ENCODE data around the gene DIPK1C.

DIPK1C gene

DNA sequence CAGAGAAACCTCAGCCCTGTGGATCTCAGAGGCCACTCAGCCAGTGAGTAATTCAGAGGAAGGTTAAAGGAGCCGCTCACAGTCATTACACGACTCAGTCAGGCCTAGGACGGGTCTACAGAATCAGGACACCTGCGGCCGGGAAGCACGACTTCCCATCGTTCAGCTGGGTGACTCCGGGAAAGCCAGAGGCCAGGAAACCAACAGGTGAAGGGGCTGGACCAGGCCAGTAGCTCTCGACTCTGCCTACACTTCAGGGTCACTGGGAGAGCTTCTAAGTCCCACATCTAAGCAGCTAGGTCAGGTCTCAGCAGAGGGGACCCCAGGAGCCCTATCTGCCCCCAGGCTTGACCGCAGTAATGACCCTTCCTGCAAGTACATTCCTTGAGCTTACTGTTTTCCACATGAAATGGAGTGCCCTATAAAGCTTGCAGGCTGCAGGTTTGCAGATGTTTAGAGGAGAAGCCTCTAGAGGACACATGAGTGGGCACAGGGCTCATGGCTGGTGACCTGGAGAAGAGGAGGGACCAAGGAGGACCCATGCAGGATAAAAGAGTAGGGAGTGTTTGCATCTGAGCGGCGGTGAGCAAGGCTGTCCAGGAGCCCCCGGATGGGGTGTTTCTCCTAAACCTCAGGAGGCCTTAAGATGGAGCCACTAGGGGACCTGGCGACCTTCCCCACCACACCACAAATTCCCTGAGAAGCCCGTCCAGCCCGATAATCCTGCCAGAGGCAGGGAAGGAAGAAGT lies 9.5 kb downstream of the DIPK1C start:
- no peak for FAIRE-seq

DNA sequence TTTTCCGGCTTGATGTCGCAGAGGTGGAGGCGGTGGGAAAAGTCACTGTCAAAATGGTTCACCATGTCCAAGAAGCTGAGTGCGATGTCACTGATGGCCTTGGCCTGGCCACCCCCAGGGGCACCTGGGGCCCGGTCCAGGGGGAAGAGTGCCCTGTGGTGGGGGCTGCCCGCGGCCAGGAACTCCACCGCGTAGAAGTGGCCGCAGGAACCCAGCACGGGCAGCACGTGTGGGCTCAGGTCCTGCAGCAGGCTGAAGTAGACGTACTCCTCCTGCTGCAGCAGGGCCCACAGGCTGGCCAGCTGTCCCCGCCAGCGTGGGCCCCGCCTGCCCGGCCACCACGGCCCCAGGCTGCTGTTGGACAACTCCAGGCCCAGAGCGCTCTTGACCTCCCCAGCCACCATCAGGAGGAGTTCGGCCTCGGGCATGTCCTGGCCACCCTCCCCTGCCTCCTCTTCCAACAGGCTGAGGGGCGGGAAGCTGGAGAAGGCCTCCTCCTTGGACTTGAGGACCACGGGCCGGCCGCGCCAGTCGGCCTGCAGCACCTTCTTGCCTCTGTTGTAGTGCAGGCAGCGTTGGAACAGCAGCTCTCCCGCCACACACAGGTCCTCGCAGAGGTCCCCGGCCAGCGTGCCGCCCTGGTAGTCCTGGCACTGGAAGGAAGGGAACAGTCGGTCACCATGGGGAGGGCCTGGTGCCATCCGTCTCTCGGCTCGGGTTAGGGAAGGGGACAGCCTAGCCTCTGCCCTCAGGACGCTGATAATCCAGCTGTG lies 10.3 kb downstream of the DIPK1C start:
- FAIRE-seq: no peak

DNA sequence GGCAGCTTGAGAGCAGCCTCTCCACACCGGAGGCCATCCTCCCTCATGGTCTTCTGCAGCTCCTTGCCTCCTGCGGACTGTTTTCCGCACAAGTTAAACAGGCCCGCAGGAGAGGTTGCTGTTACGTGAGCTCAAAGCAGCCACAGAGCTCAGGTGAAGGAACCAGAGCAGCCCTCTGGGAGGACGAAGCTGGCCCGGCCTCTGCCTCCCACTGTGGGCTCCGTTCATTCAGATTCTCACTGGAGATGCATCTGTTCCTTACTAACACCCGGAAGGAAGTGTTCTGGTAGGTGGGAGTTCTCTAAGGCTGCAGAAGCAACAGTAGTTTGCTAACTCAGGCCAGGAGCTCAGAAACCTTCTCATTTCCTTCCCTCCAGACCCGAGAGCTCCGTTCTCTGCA lies 10.9 kb downstream of the DIPK1C start:
- FAIRE-seq: no peak

DNA sequence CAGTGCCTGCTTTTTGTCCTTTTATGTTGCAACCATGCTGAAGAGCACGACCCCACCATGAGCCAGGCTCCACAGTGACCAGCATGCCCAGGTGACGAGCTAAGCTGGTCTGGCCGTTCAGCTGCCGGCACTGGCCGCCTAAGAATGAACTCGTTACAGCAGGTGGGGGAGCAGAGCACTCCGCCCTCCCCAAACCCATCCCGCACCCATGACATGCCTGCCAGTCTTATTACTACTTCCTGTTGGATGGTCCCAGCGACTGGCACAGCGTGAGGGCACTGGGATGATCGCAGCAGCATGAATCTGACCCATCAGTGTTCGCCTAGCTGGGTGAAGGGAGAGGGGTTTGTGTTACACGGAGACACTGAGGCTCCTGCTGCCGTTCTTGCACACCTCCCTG lies 11.5 kb downstream of the DIPK1C start:
- FAIRE-seq: no peak

DNA sequence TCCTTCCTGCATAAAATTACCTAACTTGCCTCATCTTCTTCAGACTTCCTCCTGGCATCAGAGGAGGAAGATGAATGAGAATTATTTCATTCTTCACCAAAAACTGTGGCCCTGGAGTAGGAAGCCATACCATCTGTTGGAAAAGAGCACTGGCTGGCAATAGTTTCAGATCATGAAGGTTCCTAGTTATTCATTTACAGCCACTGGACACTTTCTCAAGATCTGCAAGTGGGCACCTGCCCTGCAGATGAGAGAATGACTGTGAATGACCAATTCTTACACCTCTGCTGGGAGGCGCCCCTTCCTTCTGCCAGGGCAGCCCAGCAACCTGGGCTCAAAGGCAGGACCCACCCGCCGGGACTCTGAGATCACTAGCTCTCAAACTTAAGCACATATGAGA lies 13.0 kb downstream of the DIPK1C start:
- no peak for FAIRE-seq

DNA sequence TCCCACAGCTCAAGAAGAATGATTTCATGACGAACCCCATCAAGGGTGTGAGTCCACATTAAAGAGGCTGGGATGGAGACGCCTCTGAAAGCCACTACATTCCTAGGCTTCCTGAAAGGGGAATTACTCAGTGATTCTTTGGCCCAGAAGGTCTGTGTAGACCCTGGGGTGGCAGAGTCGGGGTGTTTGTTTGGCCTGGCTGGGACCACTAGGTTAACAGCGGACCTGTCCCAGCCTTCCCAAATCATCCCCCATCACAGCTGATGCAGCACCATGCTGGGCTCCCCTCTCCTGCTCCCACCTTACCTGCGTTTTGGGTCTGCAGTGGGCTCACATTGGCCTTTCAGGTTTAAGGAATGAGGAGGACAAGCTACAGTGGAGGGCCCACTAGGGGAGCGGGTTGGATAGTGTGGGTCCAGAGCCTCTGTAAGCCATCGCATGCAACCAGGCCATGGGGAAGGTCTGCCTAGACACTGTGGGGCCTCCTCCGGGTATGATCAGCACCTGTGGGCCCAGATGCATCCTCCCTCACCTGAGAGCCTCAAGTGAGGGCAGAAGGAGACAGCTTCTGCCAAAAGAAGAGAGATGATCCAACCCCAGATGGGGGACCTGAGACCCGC lies 16.2 kb downstream of the DIPK1C start:
- FAIRE-seq: no peak

DNA sequence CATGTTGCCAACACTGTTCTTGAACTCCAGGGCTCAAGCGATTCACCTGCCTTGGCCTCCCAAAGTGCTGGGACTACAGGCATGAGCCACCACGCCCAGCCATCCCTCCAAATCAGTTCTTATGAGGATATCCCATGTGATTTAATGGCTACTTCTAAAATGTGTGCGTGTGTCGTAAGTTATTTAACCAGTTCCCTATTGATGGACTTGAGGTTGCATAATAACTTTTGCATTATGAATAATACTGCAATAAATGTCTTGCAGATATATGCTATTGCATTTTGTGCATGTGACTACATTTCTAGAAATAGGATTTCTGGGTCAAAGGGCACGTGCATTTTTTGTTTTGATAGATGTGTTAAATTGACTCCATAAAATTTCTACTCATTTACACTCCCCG lies 19.0 kb downstream of the DIPK1C start:
- no peak for FAIRE-seq

DNA sequence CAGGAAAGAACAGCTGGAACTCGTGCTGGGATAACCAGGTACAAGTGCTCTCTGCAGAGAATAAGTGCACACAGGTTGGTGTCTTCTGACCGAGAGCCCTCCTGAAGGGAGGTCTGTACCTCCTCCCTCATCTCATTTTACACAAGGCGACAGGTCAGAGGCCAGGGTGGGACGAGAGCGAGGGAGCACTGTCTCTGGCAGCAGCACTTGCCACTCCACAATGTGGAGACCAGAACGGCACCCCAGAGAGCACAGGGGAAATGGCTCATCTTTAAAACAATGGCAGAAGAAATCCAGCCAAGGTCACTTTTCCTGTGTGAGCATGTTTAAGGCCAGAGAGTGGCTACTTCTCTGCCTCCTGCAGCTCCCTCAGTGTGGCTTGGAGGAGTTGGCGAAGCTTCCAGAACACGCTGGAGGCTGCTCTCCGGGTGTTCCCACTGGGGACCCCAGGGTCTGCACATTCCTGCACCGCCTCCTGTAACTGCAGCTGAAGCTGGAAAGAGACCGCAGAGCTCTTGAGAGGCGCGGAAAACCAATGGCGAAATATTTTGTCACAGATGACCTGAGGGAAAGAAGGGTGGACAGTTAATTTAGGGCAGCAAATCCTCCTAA lies 20.8 kb downstream of the DIPK1C start:
- no peak for FAIRE-seq

DNA sequence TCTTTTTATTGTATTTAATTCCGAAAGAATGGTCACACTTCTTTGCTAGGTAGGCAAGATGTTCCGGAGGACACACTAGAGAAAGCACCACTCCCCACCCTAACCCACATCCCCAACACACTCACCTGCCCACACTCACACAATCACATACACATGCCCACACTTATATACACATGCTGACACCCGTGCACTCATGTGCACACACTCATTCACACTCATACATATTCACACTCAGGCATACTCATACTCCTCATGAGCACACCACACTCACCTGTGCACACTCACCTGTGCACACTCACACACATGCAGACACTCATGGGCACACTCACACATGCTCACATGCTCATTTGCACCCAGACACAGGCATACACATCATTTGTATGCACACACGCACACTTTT lies 21.4 kb downstream of the DIPK1C start:
- no peak for FAIRE-seq

DNA sequence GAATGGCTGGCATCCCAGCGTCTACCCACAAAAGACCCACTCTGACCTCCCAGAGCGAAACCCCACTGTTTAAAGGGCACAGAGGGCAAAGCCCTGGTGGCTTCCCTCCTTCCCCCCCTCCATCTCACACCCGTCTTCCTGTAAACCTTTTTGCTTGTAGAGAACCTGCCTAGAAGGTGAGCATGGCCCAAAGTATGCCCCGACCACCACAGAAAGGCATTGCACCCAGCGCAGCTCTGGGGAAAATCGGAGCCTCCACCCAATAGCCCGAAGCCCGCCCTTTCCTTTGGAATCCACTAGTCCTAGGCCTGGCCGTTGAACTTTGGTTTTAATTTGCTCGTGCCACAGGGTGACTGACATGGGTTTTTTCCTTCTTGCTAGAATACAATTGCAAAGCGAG lies 22.6 kb downstream of the DIPK1C start:
- FAIRE-seq: no peak

DNA sequence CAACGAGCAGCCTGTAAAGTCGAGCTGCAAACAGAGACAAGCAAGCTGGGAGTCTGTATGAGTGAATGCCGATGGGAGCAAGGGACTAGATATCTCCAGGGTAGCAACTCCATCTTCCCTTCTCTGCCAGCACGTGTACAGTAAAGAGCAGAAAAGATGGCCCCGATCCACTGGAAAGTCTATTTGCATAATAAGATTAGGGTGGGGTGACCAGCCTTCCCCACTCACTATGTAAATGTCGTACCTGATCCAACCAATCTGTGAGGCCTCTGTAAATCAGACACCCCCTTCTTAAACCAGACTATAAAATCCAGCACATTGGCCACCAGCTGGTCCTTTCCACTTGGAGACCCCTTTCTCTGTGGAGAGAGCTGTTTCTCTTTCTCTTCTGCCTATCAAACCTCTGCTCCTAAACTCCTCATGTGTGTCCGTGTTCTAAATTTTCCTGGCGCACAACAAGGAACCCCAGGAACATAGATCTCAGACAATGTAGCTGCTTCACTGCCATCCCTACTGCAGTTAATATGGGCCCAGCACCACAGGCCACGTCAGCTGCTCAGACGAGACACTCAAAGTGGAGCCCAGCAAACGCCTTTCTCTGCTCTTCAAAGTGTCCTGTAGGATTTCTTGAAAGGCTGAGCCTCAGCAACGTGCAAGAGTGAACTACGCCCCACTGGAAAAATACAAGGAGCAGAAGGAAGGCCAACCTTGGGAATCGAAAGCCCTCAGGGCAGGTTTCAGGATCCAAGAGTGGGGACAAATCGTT lies 26.1 kb downstream of the DIPK1C start:
- no peak for FAIRE-seq

DNA sequence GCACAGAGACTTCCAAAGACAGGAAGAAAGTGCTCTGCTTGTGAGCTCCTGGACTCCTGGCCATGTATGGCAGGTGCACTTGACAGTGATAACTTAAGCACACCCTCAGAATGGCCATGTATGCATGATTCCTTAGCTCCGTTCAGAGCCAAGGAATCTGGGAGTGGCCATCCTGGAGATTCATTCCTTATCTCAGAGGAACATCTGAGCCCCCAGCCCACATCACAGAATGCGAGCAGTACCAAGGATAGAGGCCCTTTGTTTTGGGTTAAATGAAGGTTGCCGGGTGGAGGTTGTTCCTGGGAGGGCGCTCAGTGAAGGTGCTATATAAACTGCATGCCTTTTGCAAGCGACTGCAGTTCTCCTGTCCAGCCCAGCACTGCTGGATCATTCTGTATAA lies 26.9 kb downstream of the DIPK1C start:
- FAIRE-seq: no peak

DNA sequence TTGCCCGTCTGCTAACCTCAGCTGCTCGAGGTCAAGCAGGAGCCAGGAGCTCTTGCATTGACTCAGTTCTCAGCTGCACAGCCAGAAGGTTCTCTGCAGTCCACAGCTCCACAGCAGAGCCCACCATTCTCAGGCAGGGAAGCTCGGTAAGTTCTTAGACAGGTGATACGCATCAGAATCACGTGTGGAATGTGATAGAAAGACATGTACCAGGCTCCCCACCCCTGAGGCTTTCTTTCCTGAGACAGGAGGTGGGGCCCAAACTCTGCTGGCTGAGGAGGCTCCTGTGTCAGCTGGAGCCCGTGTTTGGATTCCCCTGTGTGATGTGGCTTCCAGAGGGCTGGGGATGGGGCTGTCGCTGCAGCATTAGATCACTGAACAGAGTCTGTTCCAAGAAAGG lies 28.0 kb downstream of the DIPK1C start:
- no peak for FAIRE-seq

DNA sequence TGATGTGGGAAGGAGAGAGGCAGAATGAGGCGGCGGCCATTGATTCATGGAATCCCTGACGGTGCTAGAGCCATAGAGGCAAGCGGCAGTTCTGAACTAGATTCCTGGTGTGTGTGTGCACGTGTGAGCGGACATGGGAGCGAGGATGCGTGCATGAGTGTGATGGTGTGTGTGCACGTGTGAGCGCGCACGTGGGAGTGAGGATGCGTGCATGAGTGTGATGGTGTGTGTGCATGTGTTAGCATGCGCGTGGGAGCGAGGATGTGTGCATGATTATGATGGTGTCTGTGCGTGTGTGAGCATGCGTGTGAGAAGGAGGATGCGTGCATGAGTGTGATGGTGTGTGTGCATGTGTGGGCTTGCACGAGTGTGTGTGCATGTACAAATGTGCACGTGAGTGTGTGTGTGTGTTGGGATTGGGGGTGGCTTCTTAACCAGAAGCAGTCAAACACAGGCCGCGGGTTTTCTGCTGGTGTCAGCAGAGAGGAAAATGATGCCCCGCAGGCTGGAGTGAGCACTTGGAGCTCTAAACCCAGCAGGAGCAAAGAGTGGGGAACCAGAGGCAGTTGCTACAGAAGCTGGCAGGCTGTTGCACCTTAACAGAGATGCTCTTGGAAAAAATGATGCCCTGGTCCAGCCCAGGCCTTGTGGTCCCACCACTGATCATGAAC lies 29.5 kb downstream of the DIPK1C start:
- FAIRE-seq: no peak

DNA sequence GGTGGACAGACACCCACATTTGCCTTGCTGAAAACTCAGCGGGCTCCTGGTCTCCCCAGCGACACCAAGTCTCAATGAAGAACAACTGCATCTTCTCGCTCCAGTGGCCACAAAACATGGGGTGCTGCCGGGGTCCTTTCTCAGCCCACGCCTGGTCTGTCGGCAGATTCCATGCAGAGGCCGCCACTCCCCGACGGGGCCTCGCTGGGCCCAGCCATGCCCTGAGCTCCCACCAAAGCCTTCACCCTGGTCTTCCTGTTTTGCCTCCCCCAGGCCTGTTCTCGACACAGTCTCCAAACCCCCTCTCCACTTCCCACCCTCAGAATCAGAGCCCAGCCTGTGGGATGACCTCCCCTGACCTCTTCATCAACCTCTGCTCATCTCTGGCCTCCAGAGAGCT lies 31.2 kb downstream of the DIPK1C start:
- no peak for FAIRE-seq

DNA sequence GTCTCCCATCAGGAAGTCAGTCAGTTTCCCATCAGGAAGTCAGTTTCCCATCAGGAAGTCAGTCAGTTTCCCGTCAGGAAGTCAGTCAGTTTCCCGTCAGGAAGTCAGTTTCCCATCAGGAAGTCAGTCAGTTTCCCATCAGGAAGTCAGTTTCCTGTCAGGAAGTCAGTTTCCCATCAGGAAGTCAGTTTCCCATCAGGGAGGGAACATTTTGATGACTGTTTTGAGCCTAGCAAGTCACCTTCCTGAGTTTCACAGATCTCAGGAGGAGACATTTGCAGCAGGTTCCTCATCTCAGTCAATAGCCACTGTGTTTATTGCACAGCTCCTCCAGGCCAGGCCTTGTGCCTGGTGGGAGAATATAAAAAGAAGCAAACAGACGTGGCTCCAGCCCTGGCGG lies 31.9 kb downstream of the DIPK1C start:
- no peak for FAIRE-seq

DNA sequence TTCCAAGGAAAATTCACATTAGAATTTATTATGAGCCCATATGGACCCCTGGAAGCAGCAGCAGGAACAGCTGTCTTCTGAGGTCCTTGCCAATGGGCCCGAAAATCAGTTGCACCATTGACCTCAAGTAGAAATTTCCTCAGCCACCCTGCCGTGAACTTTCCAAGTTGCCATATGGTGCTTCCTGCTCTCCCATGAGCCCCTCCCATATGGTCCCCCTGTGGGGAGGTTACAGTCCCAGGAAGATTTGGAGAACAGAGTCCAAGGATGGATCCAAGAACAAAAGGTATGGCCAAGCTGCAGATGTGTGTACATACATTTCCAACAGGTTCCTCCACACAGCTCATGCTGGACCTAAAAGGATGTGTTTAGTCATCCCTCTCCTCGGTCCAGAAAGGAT lies 34.6 kb downstream of the DIPK1C start:
- FAIRE-seq: no peak

DNA sequence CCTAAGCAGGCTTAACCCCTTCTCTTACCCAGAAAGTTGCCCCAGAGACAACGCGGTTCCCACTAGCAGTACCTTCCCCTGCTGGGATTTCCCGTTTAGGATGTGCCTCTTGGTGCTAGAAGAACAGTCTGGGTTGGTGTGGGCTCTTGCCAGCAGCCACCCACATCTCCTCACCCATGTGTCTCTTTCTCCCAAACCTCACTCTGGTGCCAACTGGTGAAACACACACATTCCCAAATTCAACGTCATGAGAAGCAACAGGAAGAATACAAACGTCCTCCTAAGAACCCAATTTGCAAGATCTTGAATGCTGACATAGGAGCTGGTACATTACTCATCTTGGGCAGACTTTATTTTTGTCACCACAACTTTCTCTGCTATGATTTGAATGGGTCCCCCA lies 36.2 kb downstream of the DIPK1C start:
- no peak for FAIRE-seq

DNA sequence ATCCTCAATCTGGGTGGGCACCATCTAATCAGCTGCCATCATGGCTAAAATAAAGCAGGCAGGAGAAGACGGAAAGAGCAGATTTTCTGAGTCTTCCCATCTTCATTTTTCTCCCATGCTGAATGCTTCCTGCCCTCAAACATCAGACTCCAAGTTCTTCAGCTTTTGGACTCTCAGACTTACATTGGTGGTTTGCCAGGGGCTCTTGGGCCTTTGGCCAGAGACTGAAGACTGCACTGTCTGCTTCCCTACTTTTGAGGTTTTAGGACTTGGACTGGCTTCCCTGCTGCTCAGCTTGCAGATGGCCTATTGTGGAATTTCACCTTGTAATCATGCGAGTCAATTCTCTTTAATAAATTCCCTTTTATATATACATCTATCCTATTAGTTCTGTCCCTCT lies 36.6 kb downstream of the DIPK1C start:
- no peak for FAIRE-seq

DNA sequence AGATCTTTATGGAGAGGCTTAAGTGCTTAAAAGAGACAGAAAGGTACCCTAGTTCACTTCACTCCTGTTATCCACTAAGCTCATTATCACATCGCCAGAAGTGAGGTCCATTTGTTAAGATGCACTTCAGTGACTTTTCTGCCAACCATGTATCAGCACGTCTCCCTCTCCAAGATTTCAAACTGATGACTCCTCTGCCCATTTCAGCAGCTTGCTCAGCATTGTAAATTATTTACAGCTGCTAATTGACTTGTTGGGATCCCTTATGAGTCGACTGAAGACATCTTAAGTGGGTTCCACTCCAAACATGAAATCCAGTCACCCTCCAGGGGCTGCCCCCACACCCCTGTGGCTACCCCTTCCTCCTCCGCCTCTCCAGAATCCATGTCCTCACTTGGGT lies 37.3 kb downstream of the DIPK1C start:
- no peak for FAIRE-seq

DNA sequence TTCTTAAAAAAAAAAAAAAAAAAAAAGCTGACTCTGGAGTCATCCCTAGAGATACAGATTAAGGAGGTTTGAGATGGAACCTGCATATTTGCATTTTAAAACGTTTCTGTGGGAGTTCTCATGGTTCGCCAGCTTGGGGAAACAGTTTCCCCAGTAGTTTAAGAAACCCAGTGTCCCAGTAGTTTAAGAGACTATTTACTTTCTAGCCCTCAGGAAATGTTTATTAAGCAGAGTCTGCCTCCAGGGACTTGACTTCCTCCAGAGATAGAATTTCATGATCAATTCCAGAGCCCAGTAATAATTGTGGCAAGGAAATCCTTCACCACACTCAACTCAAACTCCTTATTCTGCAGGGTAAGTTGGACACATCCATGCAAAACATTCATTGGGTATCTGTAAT lies 39.1 kb downstream of the DIPK1C start:
- FAIRE-seq: no peak

DNA sequence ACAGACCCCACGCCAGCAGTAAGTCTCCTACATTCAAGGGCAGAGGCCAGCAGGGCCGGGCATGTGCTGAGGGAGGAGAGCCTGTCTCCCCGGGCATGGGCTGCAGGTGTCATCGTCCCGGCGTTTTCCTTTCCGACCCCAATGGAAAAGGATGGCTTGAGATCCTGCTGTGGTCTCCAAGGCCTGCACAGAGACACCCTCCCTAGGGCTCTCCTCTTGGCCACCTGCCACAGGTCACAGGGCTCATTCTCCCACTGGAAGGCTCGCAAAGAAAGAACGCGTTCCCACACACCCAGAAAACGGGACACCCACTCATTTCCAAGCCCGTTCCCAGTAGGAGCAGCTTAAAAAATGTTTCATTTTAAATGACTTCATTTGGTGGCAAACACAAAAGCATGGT lies 41.0 kb downstream of the DIPK1C start:
- no peak for FAIRE-seq

All from G401.6 (cell line).